DND-41 (cell line): Measurements from ENCODE around the gene VWA3B.

ENCODE experiments used
- CTCF ChIP-seq: IDR thresholded peaks from 2 replicates; pipeline ENCODE4 v1.5.1; 2012; ENCODE audit warnings: borderline replicate concordance, low read length, moderate library complexity, mild to moderate bottlenecking; ENCODE audit not compliant: poor library complexity, severe bottlenecking; ENCODE audit errors: extremely low read depth
- EZH2 ChIP-seq: IDR thresholded peaks from 3 replicates; pipeline ENCODE4 v1.6.1; 2012; ENCODE audit warnings: borderline replicate concordance, low read depth, mild to moderate bottlenecking, moderate library complexity, low read length, inconsistent platforms; ENCODE audit not compliant: severe bottlenecking

- TF ChIP-seq CTCF (no peak), EZH2 (no peak)
These were observed 93.5 kb downstream of the VWA3B start for GRCh38 chr2:98180456-98180855.
